ENCODE data around the gene EVX2.

EVX2 gene

DNA sequence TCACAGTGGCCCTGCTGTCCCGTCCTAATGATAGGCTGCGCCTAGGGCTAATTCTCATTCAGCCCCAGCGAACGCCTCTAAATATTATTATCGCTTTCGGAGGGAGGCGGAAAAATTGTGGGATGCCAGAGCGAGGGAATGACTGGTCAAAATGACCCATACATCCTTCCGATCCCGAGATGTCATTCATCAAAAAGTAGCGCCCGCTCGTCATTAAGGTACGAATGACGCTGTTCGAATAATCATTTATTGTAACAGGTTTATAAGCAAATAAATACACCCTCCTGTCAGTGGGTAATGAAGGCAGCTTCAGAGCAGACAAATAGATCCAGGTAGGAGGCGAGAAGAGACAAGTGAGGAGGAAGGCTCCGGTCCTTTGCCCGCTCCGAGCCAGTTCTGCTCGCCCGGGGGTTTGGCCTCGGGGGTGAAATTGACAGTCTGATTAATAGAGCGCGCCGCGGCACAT is at the start of gene EVX2:
Gene EVX2, minus strand, starts transcription at position 167 of the 466 bp plus-strand sequence. CDS start 186 bp downstream, outside the sequence.
- peak; percentile 25 for DNase-seq

DNA sequence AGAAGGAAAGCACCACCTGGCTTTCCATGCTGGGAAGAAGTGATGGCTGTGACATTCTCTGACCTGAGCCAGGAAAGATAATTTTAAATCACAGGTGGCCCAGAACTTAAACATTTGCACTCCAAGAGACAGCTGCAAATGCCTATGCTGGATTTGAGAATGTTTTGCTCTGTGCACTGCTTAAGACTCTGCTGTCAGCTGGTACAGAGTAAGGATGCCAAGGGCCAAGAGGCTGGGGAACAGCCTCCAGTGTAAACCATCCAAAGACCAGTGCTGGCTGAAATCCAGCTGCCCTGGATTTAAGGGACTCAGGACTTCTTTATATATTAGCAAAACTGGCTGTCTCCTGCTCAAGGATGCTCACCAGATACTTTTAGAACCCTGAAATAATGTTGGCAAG is 49.6 kb upstream of the EVX2 start:
- DNase-seq, result no peak

DNA sequence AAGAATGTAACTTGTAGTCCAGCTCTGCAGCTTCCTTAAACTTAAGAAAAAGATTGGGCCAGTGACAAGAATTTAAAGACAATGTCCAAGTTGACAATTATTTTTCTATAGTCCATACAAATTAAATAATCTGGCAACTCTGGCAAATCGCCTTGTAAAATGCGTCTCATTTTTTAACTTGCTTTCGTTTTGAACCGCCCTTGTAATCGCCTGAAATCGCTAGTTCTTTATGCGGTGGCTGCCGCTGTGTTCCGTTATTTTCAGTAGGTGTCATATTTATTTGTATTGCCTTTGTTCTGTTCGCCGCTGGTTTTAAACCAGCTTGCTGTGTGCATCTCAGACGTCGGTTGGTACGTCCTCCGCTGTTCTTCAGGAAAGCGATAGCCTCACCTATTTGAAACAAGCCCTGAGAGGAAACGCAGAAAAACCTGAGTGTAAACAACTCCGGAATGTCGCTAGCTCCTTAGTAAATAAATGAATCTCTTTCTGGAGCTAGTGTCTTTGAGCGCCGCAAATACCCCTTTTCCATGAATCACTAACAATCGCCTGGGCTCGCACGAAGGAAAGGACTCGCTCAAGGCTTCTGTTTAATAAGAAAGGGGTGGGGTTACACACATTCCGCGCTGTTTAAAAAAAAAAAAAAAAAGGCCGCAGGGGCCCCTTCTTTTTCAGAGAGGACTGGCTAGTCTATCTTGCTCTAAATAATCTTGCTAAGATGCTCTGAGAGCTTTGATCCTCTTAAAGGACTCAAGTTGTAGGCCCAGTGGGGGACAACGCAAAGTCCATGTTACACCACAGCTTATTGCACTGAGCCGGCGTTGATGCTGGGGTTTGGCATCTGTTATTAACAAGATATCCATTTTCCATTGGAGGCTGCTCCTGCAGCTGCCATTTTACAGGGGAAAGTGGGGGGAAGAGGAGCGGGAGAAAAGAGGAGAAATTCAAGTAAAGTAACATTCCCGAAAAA is 48.7 kb upstream of the EVX2 start:
- no peak for DNase-seq

DNA sequence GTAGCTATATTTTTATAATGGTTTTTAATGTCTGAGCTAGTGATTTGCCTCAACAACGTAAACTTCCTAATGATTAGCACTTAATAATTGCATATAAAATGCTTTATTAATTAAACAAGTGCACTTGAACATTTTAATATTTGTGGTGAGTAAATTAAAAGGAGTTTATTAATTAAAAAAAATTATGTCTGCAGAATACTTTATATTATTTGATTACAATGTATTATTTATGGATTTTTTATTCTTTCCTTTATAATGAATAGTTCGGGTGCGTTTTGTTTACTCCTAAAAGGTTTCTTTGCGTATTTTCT is 48.0 kb upstream of the EVX2 start:
- no peak for DNase-seq

DNA sequence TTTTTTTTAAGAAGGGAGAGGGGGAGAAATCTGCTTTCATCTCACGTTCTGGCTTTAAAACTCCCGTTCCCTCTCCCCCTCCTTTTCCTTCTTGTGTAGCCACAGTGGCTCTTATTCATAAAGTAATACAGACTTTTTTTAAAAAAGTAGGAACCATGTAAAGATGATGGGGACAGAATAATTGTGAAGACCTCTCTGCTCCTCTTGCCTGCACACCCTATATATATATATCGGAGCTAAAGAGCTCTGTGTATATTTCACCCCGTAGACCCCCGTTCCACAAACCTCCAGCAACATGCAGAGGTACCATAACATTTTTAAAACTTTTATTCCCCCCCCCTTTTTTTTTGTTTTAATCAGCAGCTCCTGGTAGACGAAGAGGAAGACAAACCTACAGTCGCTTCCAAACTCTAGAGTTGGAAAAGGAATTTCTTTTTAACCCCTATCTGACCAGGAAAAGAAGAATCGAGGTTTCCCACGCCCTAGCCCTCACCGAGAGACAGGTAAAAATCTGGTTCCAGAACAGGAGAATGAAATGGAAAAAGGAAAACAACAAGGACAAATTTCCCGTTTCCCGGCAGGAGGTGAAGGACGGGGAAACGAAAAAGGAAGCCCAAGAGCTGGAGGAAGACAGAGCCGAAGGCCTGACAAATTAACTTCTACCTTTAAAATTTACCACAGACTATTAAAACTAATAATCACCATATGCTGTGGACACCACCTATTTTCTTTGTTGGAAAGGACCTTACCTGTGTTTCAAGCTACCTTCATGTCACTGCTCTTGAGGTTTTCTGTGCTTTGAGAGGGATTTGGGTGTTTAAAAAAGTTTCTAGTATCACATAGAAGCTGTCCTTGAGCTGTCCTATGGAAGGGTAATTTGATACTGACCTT is 47.4 kb upstream of the EVX2 start:
- no peak for DNase-seq

DNA sequence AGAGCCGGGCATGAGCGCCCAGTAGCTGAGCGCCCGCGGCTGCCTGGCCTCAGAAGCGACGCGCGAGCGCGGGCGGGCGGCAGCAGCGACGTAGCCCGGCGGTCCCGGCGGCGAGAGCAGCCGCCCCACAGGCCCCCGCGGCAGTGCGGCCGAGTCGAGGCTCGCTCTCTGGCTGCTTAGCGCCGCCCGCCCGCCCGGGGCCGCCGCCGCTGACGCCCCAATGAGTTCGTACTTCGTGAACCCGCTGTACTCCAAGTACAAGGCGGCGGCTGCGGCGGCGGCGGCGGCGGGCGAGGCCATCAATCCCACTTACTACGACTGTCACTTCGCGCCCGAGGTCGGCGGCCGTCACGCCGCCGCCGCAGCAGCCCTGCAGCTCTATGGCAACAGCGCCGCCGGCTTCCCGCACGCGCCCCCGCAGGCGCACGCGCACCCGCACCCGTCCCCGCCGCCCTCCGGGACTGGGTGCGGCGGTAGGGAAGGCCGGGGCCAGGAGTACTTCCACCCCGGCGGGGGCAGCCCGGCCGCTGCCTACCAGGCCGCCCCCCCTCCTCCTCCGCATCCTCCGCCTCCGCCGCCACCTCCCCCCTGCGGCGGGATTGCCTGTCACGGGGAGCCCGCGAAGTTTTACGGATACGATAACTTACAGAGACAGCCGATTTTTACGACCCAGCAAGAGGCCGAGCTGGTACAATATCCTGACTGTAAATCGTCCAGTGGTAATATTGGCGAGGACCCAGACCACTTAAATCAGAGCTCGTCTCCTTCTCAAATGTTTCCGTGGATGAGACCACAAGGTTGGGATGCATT is 46.6 kb upstream of the EVX2 start:
- peak; percentile 81 for DNase-seq

DNA sequence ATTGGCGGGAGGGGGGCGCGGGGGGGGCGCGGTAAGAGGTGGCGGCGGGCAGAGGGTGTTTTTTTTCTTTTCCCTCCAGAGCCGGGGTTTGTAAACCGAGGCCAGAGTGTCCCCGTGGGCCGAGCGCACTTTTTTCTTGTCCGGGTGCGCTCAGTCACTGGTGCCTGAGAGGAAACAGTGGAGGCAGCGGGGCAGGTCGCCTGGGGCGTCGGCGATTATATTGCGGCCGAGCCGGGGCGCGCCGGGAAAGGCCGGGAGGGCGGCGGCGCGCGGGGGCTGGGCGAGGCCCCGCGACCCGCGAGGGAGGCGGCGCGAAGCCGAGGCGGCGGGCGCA is 46.0 kb upstream of the EVX2 start:
- DNase-seq, result no peak

DNA sequence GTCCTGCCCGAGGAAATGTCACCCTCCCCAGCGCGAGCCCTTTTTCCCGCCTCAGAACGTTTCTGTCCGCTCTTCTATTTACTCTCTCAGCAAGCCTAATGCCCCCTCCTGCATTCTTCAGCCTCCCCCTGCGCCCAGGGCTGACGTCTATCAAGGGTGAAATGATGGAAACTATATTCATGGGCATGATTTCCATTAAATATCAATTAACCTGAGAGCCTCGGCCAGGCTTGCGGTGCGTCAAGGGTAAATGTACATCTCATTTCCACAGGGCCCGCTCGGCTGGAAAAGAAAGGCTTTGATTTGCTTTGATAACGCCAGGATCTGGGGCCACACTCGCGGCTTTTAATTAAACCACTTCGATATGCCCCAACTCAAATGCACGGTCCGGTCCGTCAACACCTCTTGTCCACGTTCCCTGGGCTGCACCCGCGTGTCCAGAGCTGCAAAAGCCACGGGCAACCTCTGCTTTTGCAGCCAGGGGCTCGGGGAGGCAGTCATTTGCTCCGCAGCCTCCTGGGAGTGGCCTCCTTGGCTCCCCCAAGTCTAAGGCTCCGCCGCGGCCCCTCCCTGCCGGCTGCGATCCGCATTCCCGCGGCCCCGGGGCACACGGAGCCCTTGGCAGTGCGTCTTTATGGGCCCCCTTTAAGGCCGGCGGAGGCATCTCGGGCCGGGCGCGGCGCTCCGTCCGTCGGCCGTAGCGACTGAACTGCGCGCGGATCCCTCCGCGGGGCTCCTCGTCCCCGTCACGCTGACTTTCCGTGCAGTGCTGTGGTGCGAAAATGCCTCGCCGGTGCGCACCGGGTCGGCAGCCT is 45.4 kb upstream of the EVX2 start, which contains the start of gene HOXD8:
Gene HOXD8, plus strand, starts transcription at position 724 of the 815 bp plus-strand sequence. CDS start 662 bp downstream, outside the sequence.
- peak; percentile 90 for DNase-seq

DNA sequence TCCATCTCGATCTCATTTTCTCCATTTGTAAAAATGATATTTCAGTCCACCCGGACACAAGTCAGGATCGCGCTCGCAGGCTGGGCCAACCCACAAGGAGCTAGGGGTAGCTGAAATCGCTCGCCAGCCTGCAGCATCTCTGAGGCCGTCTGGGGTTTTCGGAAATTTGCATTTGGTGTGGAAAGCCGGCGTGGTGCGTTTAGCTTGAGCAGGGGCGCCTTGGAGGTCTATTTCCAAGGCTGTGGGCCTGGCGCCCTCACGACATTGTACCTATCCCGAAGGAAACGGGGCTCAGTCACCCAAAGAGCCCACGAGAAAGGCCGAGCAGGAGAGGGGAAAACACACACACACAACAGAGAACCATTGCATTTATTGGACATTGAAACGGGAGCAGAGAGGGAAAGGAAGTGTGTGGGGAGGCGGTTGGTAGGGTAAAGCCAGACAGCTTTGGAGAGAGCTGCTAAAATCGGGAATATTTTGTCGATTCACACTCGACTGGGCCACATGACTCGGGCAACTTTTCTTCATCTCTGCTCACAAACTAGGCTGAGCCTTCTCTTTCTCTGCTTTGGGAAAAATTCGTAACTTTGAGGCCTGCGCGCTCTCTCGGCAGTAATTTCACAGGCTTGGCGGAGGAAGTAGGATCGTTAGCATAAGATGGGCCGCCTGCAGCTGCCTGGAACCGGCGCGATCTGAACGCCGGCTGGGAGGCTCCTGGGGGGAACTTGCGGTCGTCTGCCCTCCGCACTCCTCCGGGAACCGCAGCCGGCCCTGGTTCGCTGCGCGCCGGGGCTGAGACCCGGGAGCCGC is 44.6 kb upstream of the EVX2 start:
- peak; percentile 82 for DNase-seq

DNA sequence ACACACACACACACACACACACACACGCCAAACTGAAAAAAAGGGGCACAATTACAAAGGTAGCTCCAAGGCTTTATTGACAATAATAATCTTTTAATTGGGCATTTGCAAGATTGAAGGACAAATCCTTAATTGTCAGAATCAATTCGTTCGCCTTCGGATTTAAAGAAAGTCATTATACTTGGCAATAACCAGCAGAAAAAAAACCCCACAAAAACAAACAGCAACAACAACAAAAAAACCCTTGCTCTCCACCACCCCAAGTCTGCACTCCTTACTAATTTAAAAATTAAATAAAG is 44.0 kb upstream of the EVX2 start:
- no peak for DNase-seq

DNA sequence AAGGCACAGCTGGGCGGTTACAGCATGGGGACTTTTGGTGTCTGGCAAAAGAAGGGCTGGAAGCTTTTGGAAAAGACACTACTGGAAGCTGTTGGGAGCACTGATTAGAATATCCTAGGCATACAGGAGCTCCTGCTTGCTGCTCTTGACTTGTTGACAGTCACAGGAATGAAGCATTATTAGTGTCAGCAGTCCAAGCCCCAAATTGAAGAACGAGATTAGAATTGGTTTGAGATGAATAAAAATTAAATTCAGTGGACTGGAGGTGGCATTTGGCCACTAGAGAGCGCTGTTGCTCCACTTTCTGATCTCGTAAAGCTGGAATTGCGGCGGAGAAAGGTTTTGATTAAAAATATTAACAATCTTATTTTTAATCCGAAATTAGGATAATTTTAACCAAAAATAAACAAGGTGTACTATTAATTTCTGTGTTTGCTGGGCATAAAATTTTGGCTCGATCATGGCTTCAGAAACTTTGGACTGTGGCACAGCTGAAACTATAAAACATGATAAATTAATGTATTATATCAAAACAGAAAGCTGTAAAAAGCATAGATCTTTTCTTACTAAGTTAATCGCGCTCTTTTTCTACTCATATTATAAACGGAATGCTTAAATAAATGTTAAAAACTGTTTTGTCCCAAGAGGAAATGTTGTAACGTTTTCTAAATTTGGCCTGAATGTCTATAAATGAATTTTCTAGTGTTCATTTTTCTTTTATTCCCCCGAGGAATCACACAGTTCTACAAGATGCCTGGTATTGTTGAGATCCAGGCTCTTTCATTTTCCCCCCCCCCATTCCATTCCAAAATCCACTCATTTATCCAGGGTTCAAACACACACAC is 43.4 kb upstream of the EVX2 start:
- DNase-seq, result peak; percentile 68

DNA sequence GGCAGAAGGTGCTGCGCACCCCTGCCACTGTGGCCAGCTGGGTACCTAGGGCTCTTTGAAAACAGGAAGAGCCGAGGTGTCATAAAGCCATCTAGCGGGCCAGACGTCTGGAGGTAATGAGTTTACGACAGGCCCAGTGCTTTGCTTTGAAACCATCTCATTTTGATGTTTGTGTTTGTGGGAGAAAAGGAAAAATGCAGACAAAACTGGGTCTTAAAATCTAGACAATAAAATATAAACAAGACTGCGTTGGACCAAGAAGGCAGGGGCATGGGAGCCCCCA is 42.0 kb upstream of the EVX2 start:
- DNase-seq, result peak; percentile 12

DNA sequence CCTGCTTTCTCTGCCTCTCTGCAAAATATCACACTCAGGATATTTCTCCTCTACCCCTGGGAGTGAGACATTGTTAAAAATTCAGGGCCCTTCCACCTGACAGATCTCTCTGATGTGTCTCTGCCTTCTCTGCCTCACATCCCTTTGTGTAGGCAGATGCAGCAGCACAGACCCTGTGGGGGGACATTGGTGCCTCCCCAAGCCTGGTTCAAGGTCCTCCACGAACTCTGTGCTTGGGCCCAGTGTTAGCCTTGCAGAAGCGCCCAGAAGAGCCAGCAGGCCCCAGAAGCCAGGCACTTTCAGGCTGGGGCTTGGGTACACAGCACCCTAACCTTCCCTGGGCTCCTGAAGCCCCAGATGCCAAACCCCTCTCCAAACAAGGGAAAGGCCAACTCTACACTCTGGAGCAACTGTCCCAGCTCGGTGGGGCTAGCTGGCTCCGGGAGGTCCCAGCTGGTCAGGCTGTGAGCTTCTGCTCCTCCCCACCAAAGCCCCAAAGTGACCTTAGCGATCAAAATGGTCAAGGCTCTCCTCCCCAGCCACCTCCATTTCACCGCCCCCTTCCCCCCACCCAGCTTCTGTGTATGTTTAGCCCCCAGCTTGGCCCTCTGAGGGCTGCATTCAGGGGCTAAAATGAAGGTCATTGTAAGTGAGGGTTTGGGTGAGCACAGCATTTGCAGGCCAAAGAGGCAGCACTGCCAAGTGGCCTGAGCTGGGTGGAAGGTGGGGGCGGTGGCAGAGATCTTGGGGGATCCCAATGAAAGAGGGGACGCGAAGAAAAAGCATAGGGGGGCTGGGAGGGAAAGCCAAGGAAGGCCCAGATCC is 41.4 kb upstream of the EVX2 start:
- peak; percentile 21 for DNase-seq

DNA sequence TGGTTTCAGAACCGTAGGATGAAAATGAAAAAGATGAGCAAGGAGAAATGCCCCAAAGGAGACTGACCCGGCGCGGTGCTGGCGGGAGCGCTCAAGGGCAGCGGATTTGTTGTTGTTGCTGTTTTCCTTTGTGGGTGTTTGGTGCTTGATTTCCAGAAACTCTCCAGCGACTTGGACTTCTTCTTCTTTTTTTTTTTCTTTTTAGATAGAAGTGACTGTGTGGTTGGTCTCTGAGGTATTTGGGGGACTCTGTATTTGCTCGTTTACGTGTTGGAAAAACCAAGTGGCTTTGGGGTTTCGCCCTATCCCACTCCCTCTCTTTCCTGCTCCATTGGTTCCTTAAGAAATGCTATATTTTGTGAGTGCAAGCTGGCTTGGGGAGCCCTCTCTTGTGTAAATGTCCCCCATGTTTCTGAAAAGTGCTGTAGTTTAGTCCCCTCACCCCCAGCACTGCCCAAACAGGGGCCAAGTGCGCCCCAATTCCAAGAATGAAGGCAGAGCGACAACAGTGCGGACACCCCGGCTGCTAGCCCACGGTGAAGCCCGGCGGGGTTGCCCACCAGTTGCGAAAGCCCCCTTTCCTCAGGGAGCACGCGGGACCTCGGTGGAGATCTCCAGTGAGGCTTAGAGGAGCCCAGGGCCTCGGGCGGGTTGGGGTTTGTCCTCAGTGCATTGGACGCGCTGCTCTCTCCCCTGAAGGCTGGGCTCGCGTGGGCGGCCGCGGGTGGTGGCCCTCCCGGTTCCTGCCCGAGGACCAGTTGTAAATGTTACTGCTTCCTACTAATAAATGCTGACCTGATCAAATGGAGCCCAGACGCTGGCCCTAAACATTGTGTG is 40.6 kb upstream of the EVX2 start:
- DNase-seq, result peak; percentile 32

DNA sequence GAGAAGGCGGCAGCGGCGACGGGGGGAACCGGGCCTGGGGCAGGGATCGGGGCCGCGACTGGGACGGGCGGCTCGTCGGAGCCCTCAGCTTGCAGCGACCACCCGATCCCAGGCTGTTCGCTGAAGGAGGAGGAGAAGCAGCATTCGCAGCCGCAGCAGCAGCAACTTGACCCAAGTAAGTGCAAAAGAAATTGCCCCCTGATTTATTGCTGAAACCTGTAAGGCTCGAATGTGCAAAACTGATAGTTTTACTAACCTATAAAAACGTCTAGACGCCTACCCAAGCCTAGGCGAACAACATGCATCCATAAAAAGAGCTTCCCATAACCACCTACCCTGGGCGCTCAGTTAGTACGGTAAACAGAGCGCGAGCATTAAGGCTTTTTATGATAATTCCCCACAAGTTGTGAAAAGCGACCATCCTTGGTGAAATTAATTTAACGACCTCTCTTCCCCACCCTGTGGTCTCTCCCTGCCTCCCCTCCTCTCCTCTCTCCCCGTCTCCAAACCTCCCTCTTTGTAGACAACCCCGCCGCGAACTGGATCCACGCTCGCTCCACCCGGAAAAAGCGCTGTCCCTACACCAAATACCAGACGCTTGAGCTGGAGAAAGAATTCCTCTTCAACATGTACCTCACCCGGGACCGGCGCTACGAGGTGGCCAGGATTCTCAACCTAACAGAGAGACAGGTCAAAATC is 39.8 kb upstream of the EVX2 start:
- DNase-seq, result no peak

DNA sequence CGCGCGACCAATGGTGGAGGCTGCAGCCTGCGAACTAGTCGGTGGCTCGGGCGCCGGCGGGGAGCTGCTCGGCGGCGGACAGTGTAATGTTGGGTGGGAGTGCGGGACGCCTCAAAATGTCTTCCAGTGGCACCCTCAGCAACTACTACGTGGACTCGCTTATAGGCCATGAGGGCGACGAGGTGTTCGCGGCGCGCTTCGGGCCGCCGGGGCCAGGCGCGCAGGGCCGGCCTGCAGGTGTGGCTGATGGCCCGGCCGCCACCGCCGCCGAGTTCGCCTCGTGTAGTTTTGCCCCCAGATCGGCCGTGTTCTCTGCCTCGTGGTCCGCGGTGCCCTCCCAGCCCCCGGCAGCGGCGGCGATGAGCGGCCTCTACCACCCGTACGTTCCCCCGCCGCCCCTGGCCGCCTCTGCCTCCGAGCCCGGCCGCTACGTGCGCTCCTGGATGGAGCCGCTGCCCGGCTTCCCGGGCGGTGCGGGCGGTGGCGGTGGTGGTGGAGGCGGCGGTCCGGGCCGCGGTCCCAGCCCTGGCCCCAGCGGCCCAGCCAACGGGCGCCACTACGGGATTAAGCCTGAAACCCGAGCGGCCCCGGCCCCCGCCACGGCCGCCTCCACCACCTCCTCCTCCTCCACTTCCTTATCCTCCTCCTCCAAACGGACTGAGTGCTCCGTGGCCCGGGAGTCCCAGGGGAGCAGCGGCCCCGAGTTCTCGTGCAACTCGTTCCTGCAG is 39.1 kb upstream of the EVX2 start, which contains the start of gene HOXD9:
Gene HOXD9, plus strand, starts transcription at position 37 of the 728 bp plus-strand sequence. Its CDS starts 50 bp downstream, at position 87.
- peak; percentile 85 for DNase-seq
